GM12878 (cell line): Measurements from ENCODE around the gene GNPTG. TPM values are rescaled to one million over a fixed set of nuclear protein-coding genes. Genes with fewer than 3 reads are reported as not detected.
A peak's percentile ranks its signal among the peaks of the same experiment; 100 is the strongest.

Source experiments
- CREM ChIP-seq: IDR thresholded peaks from 2 replicates; pipeline ENCODE4 v1.6.1; 2014; ENCODE audit warnings: antibody characterized with exemption, low read depth
- IKZF1 ChIP-seq: fragments of 450-650 bp; conservative IDR thresholded peaks from 2 replicates; pipeline ENCODE4 v1.6.1; 2017; ENCODE audit warnings: antibody characterized with exemption, mild to moderate bottlenecking
- KLF5 ChIP-seq: fragments of 450-650 bp; IDR thresholded peaks from 2 replicates; pipeline ENCODE4 v1.6.1; 2014; ENCODE audit warnings: mild to moderate bottlenecking; ENCODE audit not compliant: partially characterized antibody
- LARP7 ChIP-seq: fragments of 450-650 bp; IDR thresholded peaks from 2 replicates; pipeline ENCODE4 v1.6.1; 2017; ENCODE audit warnings: mild to moderate bottlenecking
- PAX8 ChIP-seq: fragments of 450-650 bp; IDR thresholded peaks from 2 replicates; pipeline ENCODE4 v1.6.1; 2017; ENCODE audit warnings: mild to moderate bottlenecking, moderate library complexity
- RAD21 ChIP-seq: IDR thresholded peaks from 2 replicates; pipeline ENCODE4 v1.6.1; 2011; ENCODE audit warnings: mild to moderate bottlenecking, low read depth, low read length, moderate library complexity; ENCODE audit not compliant: insufficient read depth
- STAT1 ChIP-seq: fragments of 450-650 bp; conservative IDR thresholded peaks from 2 replicates; pipeline ENCODE4 v1.6.1; 2014; ENCODE audit warnings: antibody characterized with exemption, mild to moderate bottlenecking
- TCF3 ChIP-seq: IDR thresholded peaks from 2 replicates; pipeline ENCODE4 v1.6.1; 2012; ENCODE audit warnings: low read depth, mild to moderate bottlenecking, low read length, borderline replicate concordance; ENCODE audit not compliant: insufficient read depth
- ZBED1 ChIP-seq: IDR thresholded peaks from 2 replicates; pipeline ENCODE4 v1.6.1; 2016; ENCODE audit warnings: borderline replicate concordance
- polyA plus RNA-seq, 11 experiments: library from polyadenylated mRNA; depleted of rRNA in 4 of 11; unstranded in 6 of 11; stranded (reverse) in 5 of 11; fragments of >200 nt; fragmentation: Nextera tagmentation in 4 of 11; fragmentation: Illumina TruSeq in 1 of 11; extraction: Ambion mirVana in 4 of 11; extraction: Trizol in 1 of 11; gene quantifications; 1 replicate in 1 of 11; 2 replicates in 10 of 11; pipeline versions ENCODE4 v1.2.1 to v1.2.3, GENCODE V29; 2011 to 2016; ENCODE audit warnings: inconsistent platforms in 2 of 11, missing spikeins in 2 of 11, low read depth in 1 of 11
- total RNA-seq, 4 experiments: library from RNA; depleted of rRNA in 3 of 4; stranded (reverse); fragments of >200 nt in 3 of 4; fragmentation: Illumina TruSeq in 1 of 4; extraction: Trizol in 1 of 4; gene quantifications; 2 replicates each; pipeline versions ENCODE4 v1.2.1 to v1.2.3, GENCODE V29; 2013 to 2021
- TF ChIP-seq, protein P1 (sequence below): fragments of 450-650 bp; IDR thresholded peaks from 2 replicates; pipeline ENCODE4 v1.6.1; 2017; ENCODE audit warnings: low read depth, mild to moderate bottlenecking, moderate library complexity
- TF ChIP-seq, protein P2 (sequence below): IDR thresholded peaks from 2 replicates; pipeline ENCODE4 v1.6.1; 2011; ENCODE audit warnings: low read depth, mild to moderate bottlenecking, low read length, moderate library complexity, borderline replicate concordance; ENCODE audit errors: extremely low read depth
- TF ChIP-seq, protein P3 (sequence below): fragments of 450-650 bp; IDR thresholded peaks from 2 replicates; pipeline ENCODE4 v1.6.1; 2016; ENCODE audit warnings: mild to moderate bottlenecking
- TF ChIP-seq, protein P4 (sequence below): fragments of 450-650 bp; conservative IDR thresholded peaks from 2 replicates; pipeline ENCODE4 v1.6.1; 2017; ENCODE audit warnings: mild to moderate bottlenecking, moderate library complexity
- TF ChIP-seq, protein P5 (sequence below): IDR thresholded peaks from 2 replicates; pipeline ENCODE4 v1.6.1; 2012; ENCODE audit warnings: mild to moderate bottlenecking, low read depth, low read length
- TF ChIP-seq, protein P6 (sequence below): IDR thresholded peaks from 2 replicates; pipeline ENCODE4 v1.6.1; 2012; ENCODE audit warnings: low read depth, low read length, improper control_type of control experiment
- TF ChIP-seq, protein P7 (sequence below): fragments of 450-650 bp; IDR thresholded peaks from 2 replicates; pipeline ENCODE4 v1.6.1; 2017; ENCODE audit warnings: mild to moderate bottlenecking
- TF ChIP-seq, protein P8 (sequence below): IDR thresholded peaks from 2 replicates; pipeline ENCODE4 v1.6.1; 2012; ENCODE audit warnings: low read depth, low read length, improper control_type of control experiment

GNPTG gene
- total and polyA plus RNA-seq, 10 of the 15 experiments (the other 5 are each of a cell fraction or from before 2014, with no cell fraction given) = 0.80 to 32.6 (median 20.9) TPM

DNA sequence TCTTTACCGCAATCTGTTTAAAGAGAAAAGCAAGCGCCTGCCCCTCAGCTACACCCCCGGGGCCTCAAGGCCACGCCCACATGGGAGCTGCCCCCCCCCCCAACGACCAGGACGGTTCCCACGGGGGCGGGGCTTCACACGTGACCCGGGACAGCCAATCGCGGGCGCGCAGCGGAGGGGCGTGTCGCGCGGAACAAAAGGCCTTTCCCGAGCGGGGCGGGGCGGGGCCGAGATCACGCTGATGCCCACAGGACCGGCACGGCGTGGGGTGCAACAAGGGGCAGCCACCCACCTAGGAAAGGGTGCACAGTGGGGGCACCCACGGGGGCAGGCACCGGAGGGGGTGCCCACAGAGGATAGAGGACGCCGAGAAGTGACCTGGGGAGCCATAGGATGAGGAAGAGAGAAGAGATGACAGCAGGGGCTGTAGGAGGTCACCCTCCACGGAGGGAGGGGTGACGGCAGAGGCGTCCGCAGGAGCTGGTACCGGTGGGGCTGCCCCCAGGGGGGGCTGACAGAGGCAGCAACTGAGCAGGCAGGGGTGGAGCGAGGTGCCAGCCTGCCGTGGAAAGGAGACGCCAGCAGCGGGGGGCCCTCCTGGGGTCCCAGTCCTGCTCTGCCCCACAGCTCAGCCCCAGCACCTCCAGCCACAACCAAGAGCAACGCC, 56.6 kb downstream of the GNPTG start (continued):
- TF ChIP-seq, protein P1, sequence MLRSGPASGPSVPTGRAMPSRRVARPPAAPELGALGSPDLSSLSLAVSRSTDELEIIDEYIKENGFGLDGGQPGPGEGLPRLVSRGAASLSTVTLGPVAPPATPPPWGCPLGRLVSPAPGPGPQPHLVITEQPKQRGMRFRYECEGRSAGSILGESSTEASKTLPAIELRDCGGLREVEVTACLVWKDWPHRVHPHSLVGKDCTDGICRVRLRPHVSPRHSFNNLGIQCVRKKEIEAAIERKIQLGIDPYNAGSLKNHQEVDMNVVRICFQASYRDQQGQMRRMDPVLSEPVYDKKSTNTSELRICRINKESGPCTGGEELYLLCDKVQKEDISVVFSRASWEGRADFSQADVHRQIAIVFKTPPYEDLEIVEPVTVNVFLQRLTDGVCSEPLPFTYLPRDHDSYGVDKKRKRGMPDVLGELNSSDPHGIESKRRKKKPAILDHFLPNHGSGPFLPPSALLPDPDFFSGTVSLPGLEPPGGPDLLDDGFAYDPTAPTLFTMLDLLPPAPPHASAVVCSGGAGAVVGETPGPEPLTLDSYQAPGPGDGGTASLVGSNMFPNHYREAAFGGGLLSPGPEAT = no peak
- TF ChIP-seq STAT1 = no peak
- no peak for TF ChIP-seq RAD21
- TF ChIP-seq IKZF1 = 0 out of 2 replicates have a peak, but pooled peaks have one; percentile 34
- no peak for TF ChIP-seq ZBED1
- TF ChIP-seq, protein P2, sequence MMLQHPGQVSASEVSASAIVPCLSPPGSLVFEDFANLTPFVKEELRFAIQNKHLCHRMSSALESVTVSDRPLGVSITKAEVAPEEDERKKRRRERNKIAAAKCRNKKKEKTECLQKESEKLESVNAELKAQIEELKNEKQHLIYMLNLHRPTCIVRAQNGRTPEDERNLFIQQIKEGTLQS = peak; percentile 67; the same call in 1 of the 2 replicates
- TF ChIP-seq, protein P3, sequence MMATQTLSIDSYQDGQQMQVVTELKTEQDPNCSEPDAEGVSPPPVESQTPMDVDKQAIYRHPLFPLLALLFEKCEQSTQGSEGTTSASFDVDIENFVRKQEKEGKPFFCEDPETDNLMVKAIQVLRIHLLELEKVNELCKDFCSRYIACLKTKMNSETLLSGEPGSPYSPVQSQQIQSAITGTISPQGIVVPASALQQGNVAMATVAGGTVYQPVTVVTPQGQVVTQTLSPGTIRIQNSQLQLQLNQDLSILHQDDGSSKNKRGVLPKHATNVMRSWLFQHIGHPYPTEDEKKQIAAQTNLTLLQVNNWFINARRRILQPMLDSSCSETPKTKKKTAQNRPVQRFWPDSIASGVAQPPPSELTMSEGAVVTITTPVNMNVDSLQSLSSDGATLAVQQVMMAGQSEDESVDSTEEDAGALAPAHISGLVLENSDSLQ = peak; percentile 29; the same call in 1 of the 2 replicates
- no peak for TF ChIP-seq TCF3
- TF ChIP-seq, protein P4, sequence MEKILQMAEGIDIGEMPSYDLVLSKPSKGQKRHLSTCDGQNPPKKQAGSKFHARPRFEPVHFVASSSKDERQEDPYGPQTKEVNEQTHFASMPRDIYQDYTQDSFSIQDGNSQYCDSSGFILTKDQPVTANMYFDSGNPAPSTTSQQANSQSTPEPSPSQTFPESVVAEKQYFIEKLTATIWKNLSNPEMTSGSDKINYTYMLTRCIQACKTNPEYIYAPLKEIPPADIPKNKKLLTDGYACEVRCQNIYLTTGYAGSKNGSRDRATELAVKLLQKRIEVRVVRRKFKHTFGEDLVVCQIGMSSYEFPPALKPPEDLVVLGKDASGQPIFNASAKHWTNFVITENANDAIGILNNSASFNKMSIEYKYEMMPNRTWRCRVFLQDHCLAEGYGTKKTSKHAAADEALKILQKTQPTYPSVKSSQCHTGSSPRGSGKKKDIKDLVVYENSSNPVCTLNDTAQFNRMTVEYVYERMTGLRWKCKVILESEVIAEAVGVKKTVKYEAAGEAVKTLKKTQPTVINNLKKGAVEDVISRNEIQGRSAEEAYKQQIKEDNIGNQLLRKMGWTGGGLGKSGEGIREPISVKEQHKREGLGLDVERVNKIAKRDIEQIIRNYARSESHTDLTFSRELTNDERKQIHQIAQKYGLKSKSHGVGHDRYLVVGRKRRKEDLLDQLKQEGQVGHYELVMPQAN = peak; percentile 65
- 0 out of 2 replicates have a peak, but pooled peaks have one; percentile 28 for TF ChIP-seq CREM
- TF ChIP-seq PAX8 = no peak
- TF ChIP-seq, protein P5, sequence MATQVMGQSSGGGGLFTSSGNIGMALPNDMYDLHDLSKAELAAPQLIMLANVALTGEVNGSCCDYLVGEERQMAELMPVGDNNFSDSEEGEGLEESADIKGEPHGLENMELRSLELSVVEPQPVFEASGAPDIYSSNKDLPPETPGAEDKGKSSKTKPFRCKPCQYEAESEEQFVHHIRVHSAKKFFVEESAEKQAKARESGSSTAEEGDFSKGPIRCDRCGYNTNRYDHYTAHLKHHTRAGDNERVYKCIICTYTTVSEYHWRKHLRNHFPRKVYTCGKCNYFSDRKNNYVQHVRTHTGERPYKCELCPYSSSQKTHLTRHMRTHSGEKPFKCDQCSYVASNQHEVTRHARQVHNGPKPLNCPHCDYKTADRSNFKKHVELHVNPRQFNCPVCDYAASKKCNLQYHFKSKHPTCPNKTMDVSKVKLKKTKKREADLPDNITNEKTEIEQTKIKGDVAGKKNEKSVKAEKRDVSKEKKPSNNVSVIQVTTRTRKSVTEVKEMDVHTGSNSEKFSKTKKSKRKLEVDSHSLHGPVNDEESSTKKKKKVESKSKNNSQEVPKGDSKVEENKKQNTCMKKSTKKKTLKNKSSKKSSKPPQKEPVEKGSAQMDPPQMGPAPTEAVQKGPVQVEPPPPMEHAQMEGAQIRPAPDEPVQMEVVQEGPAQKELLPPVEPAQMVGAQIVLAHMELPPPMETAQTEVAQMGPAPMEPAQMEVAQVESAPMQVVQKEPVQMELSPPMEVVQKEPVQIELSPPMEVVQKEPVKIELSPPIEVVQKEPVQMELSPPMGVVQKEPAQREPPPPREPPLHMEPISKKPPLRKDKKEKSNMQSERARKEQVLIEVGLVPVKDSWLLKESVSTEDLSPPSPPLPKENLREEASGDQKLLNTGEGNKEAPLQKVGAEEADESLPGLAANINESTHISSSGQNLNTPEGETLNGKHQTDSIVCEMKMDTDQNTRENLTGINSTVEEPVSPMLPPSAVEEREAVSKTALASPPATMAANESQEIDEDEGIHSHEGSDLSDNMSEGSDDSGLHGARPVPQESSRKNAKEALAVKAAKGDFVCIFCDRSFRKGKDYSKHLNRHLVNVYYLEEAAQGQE = no peak
- TF ChIP-seq, protein P6, sequence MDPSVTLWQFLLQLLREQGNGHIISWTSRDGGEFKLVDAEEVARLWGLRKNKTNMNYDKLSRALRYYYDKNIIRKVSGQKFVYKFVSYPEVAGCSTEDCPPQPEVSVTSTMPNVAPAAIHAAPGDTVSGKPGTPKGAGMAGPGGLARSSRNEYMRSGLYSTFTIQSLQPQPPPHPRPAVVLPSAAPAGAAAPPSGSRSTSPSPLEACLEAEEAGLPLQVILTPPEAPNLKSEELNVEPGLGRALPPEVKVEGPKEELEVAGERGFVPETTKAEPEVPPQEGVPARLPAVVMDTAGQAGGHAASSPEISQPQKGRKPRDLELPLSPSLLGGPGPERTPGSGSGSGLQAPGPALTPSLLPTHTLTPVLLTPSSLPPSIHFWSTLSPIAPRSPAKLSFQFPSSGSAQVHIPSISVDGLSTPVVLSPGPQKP = no peak
- TF ChIP-seq, protein P7, sequence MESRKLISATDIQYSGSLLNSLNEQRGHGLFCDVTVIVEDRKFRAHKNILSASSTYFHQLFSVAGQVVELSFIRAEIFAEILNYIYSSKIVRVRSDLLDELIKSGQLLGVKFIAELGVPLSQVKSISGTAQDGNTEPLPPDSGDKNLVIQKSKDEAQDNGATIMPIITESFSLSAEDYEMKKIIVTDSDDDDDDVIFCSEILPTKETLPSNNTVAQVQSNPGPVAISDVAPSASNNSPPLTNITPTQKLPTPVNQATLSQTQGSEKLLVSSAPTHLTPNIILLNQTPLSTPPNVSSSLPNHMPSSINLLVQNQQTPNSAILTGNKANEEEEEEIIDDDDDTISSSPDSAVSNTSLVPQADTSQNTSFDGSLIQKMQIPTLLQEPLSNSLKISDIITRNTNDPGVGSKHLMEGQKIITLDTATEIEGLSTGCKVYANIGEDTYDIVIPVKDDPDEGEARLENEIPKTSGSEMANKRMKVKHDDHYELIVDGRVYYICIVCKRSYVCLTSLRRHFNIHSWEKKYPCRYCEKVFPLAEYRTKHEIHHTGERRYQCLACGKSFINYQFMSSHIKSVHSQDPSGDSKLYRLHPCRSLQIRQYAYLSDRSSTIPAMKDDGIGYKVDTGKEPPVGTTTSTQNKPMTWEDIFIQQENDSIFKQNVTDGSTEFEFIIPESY = no peak
- TF ChIP-seq, protein P8, sequence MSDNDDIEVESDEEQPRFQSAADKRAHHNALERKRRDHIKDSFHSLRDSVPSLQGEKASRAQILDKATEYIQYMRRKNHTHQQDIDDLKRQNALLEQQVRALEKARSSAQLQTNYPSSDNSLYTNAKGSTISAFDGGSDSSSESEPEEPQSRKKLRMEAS = peak; percentile 53; the same call in 1 of the 2 replicates
- TF ChIP-seq LARP7 = no peak
- TF ChIP-seq KLF5 = peak; percentile 13
